ENCODE results near the gene NCR3LG1. TPM values are rescaled to one million over a fixed set of nuclear protein-coding genes. Genes with fewer than 3 reads are reported as not detected.
A peak's percentile ranks its signal among the peaks of the same experiment; 100 is the strongest.

NCR3LG1 gene
- total RNA-seq, 2 experiments from 2014 or later = 0.69 to 0.82 TPM

DNA sequence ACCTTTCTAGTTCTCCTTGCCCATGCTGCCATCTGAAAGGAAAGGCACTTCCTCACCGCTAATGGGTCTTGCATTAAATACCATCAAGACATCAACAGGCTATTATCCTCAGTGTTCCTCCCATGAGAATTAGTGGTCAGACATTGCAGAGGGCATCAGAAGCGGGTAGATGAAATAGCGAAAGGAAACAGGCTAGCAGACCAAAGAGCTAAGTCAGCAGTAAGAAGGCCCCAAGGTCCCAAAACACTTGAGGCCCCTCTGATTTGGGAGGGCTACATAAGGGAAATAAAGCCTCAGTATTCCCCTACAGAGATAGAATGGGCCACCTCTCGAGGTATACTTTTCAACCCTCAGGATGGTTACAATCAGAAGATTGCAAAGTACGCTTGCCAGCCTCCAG is 23.9 kb downstream of the NCR3LG1 start:
- ChIA-PET POLR2A (no interaction called here), CTCF (interaction anchor here (1.2 to 2.2 kb wide), 2 partner anchors 8 to 604 kb away, joined by 3 to 7 read pairs; no protein-coding TSS in a partner anchor)
- H3K27me3 Mint-ChIP-seq = no peaks in the 10 kb centered on the region
- peaks cover 34% of the 10 kb centered on the region for H3K36me3 Mint-ChIP-seq
- no peak for DNase-seq
- intact Hi-C loops (cut with micrococcal nuclease) = no loop called here
- no peak overlapping the region for H3K27ac Mint-ChIP-seq
- H3K4me1 Mint-ChIP-seq (ENCODE audit: low read depth) = no peaks in the 10 kb centered on the region
- H3K9me3 Mint-ChIP-seq = peaks cover 27% of the 10 kb centered on the region
- no peak overlapping the region for H3K4me3 Mint-ChIP-seq

DNA sequence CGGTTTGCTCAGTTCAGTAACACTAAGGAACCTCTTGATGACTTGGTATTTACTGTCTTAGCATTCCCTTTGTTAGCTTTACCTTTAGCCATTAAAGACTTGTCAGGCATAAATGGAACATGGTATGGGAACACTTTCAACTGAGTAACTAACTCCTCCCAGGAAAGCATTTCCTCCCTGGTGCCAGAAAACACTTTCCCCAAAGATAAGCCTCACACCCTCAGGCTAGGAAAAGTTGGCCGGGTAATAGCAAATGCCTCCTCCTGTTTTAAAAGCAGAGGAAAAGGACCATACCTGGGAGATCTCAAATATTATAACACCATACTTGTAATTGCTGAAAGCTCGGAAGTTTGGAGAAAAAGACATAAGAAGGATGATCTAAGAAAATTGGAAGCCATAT is 24.9 kb downstream of the NCR3LG1 start:
- H3K4me1 Mint-ChIP-seq (ENCODE audit: low read depth) = no peaks in the 10 kb centered on the region
- peaks cover 18% of the 10 kb centered on the region for H3K9me3 Mint-ChIP-seq
- H3K27ac Mint-ChIP-seq = no peak overlapping the region
- no peak for DNase-seq
- H3K4me3 Mint-ChIP-seq = no peak overlapping the region
- intact Hi-C loops (cut with micrococcal nuclease) = no loop called here
- no peaks in the 10 kb centered on the region for H3K27me3 Mint-ChIP-seq
- ChIA-PET CTCF (interaction anchor here (1.1 kb wide), 1 partner anchor 10 kb away, joined by 3 read pairs; no protein-coding TSS in a partner anchor), POLR2A (no interaction called here)
- H3K36me3 Mint-ChIP-seq = peaks cover 25% of the 10 kb centered on the region

DNA sequence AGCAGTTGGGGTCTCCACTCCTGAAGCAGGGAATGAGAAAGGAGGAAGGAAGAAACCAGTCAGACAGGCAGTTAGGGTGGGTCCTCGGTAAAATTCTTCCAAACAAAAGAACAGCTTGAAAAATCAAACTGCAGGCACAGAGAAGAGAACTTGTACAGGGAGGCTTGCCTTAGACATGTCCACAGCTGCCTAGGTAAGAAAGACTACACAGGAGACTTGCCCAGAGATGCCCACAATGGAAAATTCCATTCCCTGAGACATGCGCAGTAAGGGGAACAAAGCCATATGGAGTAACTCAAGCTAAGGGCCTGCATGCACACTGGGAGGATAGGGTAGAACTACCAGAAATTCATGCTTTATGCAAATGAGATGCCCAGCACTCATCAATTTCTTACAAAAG is 27.1 kb downstream of the NCR3LG1 start:
- Mint-ChIP-seq H3K27me3 (no peaks in the 10 kb centered on the region), H3K36me3 (peaks cover 5% of the 10 kb centered on the region), H3K4me3 (no peak overlapping the region), H3K27ac (no peak overlapping the region), H3K4me1 (ENCODE audit: low read depth) (no peaks in the 10 kb centered on the region), H3K9me3 (no peaks in the 10 kb centered on the region)
- intact Hi-C loops (cut with micrococcal nuclease) = no loop called here
- ChIA-PET POLR2A (interaction anchor here (0.6 kb wide), 1 partner anchor 185 kb away, joined by 3 read pairs; no protein-coding TSS in a partner anchor), CTCF (interaction anchor here (0.5 to 2.4 kb wide), 4 partner anchors 30 to 149 kb away, joined by 3 to 7 read pairs (median 3); no protein-coding TSS in a partner anchor)
- DNase-seq = no peak

DNA sequence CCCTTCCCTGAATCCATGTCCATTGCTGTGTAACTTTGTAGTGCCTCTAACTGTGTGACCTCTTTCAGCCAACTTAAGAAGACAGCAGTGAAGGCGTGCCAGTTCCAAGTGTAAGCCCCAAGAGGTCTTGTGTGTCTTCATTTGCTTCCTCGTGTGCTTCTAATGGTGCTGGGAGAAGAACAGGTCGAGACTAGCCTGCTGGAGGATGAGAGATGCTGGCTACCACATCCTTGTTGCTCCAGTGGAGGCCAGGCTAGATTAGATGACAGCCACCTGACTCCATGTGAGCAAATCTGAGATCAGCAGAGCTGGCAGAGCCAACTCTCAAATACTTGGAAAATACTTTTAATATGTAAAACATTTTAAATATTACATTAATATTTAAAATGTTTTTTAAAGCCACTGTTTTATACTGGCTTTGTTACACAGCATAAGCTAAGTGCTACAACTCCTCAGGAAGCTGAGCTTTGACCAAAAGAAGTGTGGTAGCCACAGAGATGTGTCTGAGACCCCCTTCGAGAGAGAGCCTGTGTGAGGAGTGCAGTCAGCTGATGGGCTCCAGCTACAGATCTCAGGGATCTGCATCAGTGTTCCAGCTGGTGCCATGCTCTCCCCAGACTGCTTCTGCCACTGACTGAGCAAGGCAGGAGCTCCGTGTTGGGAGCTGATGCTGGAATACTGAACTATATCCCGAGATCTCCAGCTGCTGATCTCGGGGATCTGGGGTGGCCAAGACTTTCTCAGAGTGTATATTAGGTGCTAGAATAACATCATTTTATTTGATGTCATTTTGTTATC is 28.0 kb downstream of the NCR3LG1 start:
- intact Hi-C loops (cut with micrococcal nuclease) = no loop called here
- CTCF ChIA-PET = interaction anchor here (0.5 to 5.9 kb wide), 6 partner anchors 9 to 1698 kb away, joined by 3 to 103 read pairs (median 4); partner anchors contain the start of gene KCNJ11

DNA sequence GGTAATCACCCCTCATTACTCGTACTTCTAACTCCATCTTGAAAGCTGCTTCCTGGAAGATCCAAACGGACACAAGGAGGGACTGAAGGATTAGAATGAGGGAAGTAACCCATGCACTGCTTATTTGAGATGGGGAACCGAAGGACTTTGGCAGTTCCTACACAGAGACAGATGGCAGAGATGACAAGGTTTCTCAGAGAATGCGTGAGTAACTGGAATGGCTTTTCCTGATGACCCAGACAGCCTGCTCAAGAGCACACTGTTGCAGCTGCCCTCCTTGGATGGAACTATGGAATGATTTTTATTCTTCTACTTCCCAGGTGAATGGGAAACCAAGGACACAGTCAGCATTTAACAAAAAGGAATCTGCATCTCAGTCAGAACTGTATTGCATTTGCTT is 29.6 kb downstream of the NCR3LG1 start:
- CTCF ChIA-PET = interaction anchor here (0.6 to 5.9 kb wide), 4 partner anchors 118 to 275 kb away, joined by 4 to 103 read pairs (median 25); no protein-coding TSS in a partner anchor
- no peak for DNase-seq
- no peak overlapping the region for H3K4me3 Mint-ChIP-seq
- H3K27ac Mint-ChIP-seq = no peak overlapping the region
- H3K36me3 Mint-ChIP-seq = no peaks in the 10 kb centered on the region
- H3K9me3 Mint-ChIP-seq = no peaks in the 10 kb centered on the region
- POLR2A ChIA-PET = no interaction called here
- no peaks in the 10 kb centered on the region for H3K27me3 Mint-ChIP-seq
- H3K4me1 Mint-ChIP-seq (ENCODE audit: low read depth) = no peaks in the 10 kb centered on the region
- intact Hi-C loops (cut with micrococcal nuclease) = no loop called here

More for the DNA sequence above, 28.0 kb downstream of the NCR3LG1 start:
- no peak overlapping the region for H3K4me3 Mint-ChIP-seq
- no peak for DNase-seq
- H3K36me3 Mint-ChIP-seq = no peaks in the 10 kb centered on the region
- H3K4me1 Mint-ChIP-seq (ENCODE audit: low read depth) = no peaks in the 10 kb centered on the region
- no peaks in the 10 kb centered on the region for H3K9me3 Mint-ChIP-seq
- no peak overlapping the region for H3K27ac Mint-ChIP-seq
- POLR2A ChIA-PET = no interaction called here
- H3K27me3 Mint-ChIP-seq = no peaks in the 10 kb centered on the region

DNA sequence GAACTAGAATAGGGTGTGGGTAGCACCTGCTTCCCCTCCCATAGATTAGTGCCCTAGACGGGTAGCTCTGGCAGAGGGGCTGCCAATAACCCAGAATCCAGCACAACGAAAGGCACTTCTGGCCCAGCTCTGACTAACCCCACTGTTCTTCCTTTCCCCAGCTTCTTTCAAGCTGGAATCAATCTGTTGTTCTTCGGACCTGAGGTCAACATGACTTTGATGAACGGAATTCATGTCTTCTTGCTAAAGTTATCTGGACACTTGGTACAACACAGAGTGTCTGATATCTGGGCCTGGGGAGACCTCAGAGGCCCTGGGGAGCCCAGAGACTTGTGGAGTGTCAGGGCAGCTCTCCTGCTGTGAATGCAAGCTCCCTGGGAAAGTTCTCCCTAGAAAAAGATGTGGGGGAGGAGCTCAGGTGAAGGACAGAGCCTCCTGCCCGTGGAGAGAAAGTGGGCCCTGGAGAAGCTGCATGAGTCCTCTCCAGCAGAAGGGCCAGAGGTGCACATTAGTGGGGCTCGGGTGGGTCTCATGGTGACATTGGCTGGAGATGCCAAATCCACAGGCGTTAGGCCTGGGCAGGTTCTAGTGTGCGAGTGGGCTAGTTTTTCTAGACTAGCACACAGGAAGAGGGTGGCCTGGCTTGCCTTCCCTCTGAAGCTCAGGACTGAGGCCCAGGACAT is 30.6 kb downstream of the NCR3LG1 start:
- intact Hi-C loops (cut with micrococcal nuclease) = no loop called here
- POLR2A ChIA-PET = no interaction called here
- H3K27me3 Mint-ChIP-seq = peaks cover under 1% of the 10 kb centered on the region
- no peaks in the 10 kb centered on the region for H3K36me3 Mint-ChIP-seq
- H3K4me1 Mint-ChIP-seq (ENCODE audit: low read depth) = no peaks in the 10 kb centered on the region
- H3K27ac Mint-ChIP-seq = no peak overlapping the region
- H3K4me3 Mint-ChIP-seq = no peak overlapping the region
- DNase-seq = no peak
- CTCF ChIA-PET = interaction anchor here (2.9 to 5.9 kb wide), 6 partner anchors 11 to 152 kb away, joined by 13 to 103 read pairs (median 26); no protein-coding TSS in a partner anchor
- no peaks in the 10 kb centered on the region for H3K9me3 Mint-ChIP-seq

DNA sequence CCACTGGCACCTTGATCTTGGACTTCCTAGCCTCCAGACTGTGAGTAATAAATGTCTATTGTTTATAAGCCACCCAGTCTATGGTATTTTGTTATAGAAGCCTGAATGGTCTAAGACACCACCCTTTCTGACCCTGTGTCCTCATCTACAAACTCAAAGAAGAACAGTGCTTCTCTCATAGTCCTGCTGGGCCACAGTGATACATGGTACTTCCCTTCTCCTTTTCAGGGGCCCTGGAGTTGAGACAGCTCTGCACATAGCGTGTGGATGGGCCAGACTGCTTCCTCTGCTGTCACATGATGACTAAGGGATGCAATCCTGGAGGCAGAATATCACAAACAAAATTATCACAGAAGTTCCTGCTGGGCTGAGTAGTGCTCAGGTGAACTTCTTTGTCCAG is 31.9 kb downstream of the NCR3LG1 start:
- Mint-ChIP-seq H3K4me1 (ENCODE audit: low read depth) (no peaks in the 10 kb centered on the region), H3K27ac (no peak overlapping the region), H3K9me3 (no peaks in the 10 kb centered on the region), H3K36me3 (no peaks in the 10 kb centered on the region), H3K4me3 (no peak overlapping the region), H3K27me3 (peaks cover 4% of the 10 kb centered on the region)
- POLR2A ChIA-PET = interaction anchor here (1.0 kb wide), 1 partner anchor 154 kb away, joined by 3 read pairs; no protein-coding TSS in a partner anchor
- intact Hi-C loops (cut with micrococcal nuclease) = no loop called here
- no peak for DNase-seq
- CTCF ChIA-PET = interaction anchor here (0.8 to 5.9 kb wide), 33 partner anchors 9 to 215 kb away, joined by 3 to 103 read pairs (median 5); partner anchors contain the start of gene NUCB2

DNA sequence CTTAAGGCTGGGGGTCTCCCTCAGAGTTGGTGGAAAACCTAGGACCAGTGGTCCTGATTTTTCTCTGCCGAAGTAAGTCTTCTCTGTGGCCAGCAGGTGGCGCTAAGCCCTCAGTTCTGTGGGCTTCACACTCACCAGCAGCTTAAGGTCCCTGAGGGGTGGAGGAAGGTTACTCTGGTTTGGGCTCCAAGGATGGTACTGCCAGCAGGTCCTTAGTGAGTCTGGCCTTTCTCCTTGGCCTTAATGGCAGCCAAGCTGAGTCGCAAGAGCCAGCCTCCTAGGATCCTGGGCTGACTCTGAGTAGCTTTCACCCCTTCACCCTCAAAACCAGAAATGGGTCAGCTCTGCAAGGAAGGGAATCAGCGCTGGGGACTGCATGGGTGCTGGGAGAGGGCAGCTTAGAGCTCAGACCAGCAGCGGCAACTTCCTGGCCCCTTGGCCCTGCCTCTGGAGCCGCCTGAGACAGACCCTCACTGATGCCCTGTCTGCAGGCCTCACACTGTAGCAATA is 32.5 kb downstream of the NCR3LG1 start:
- CTCF ChIA-PET = interaction anchor here (0.6 to 5.9 kb wide), 49 partner anchors 9 to 598 kb away, joined by 3 to 103 read pairs (median 4); partner anchors contain the start of gene NUCB2
- no peaks in the 10 kb centered on the region for H3K36me3 Mint-ChIP-seq
- intact Hi-C loops (cut with micrococcal nuclease) = loop anchor here (1.0 kb wide), 3 partner anchors 120 to 154 kb away; no protein-coding TSS in a partner anchor
- H3K9me3 Mint-ChIP-seq = no peaks in the 10 kb centered on the region
- POLR2A ChIA-PET = interaction anchor here (1.0 kb wide), 1 partner anchor 154 kb away, joined by 3 read pairs; no protein-coding TSS in a partner anchor
- peak; percentile 81 for DNase-seq
- peaks cover 4% of the 10 kb centered on the region for H3K27me3 Mint-ChIP-seq
- H3K4me1 Mint-ChIP-seq (ENCODE audit: low read depth) = no peaks in the 10 kb centered on the region
- H3K27ac Mint-ChIP-seq = no peak overlapping the region
- no peak overlapping the region for H3K4me3 Mint-ChIP-seq

DNA sequence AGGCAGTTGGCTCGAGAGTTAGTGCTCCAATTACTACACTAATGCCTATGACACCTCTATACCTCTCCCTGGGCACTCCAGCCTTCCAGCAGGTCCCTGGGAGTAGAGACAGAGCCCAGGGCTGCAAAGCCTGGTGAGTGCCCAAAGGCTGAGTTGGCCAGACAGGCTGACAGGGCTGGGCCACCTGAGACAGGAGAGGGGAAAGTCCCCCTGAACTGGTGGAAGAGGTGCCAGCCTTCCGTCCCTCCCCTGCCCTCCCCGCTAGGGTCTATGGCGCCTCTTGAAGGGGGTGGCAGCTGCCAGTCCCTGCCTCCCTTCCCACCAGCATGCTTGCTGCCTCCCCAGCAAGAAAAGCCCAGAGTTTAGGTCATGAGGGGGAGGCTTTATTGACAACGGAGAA is 33.9 kb downstream of the NCR3LG1 start:
- Mint-ChIP-seq H3K4me1 (ENCODE audit: low read depth) (no peaks in the 10 kb centered on the region), H3K36me3 (no peaks in the 10 kb centered on the region), H3K9me3 (no peaks in the 10 kb centered on the region), H3K27me3 (peaks cover 4% of the 10 kb centered on the region), H3K4me3 (no peak overlapping the region), H3K27ac (no peak overlapping the region)
- ChIA-PET CTCF (interaction anchor here (1.1 to 5.9 kb wide), 7 partner anchors 32 to 155 kb away, joined by 4 to 103 read pairs (median 16); no protein-coding TSS in a partner anchor), POLR2A (no interaction called here)
- no peak for DNase-seq
- intact Hi-C loops (cut with micrococcal nuclease) = loop anchor here (5.0 kb wide), 1 partner anchor 308 kb away; the partner anchor contains the start of gene RPS13

DNA sequence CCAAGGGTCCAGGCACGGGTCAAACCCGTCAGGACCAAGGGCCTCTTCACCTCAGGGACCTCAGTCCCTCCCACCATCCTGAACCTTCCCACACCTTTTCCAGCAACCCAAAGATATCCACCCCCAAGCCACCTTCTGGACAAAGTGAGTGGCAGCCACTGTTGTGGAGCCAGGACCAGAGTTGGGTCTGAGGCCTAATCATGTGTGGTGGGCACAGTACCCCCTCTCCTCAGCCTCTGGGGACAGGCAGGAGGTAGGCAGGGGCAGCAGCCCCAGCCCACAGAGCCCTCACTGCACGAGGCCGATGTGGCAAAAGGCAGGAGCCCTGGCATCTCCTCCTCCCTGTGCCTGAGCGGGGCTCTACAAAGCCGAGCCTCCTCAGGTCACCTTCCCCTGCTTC is 34.3 kb downstream of the NCR3LG1 start:
- ChIA-PET CTCF (interaction anchor here (1.0 to 5.8 kb wide), 11 partner anchors 9 to 213 kb away, joined by 3 to 75 read pairs (median 4); no protein-coding TSS in a partner anchor), POLR2A (no interaction called here)
- Mint-ChIP-seq H3K4me3 (no peak overlapping the region), H3K36me3 (no peaks in the 10 kb centered on the region), H3K27ac (no peak overlapping the region), H3K27me3 (peaks cover 4% of the 10 kb centered on the region), H3K4me1 (ENCODE audit: low read depth) (no peaks in the 10 kb centered on the region), H3K9me3 (no peaks in the 10 kb centered on the region)
- DNase-seq = no peak
- intact Hi-C loops (cut with micrococcal nuclease) = loop anchor here (5.0 kb wide), 1 partner anchor 309 kb away; the partner anchor contains the start of gene RPS13

DNA sequence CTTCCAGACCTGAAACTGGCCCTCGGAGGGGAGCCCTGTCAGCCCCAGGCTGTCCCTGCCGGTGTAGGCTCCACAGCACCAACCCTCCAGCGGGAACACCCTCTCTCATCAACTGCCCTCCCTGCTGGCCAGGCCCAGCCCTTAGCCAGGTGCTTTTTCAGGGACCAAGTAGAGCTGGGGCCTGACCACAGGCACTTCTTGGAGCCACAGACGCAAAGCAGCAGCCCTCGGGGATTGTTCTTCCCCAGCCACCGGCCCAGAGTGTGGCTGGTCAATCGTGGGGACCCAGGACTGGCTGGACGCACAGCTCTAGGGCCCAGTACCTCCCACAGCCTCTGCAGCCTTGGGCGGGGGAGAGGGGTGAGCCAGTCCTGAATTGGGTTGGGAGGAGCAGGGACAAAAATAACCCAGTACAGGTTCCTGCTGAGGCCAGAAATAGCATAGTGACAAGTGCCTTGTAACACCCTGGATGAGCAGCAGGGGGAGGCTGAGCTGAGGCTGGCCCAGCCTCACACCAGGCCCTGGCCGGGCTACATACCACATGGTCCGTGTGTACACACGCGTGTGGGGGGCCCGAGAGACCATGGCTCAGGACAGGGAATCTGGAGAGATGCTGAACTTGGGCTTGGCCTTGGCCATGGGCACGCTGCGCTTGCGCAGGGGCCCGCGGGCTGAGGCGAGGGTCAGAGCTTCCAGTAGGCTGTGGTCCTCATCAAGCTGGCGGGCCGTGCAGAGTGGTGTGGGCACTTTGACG is 34.9 kb downstream of the NCR3LG1 start:
- no peak overlapping the region for H3K27ac Mint-ChIP-seq
- DNase-seq = peak; percentile 56
- no peaks in the 10 kb centered on the region for H3K4me1 Mint-ChIP-seq (ENCODE audit: low read depth)
- no peak overlapping the region for H3K4me3 Mint-ChIP-seq
- intact Hi-C loops (cut with micrococcal nuclease) = loop anchor here (5.0 kb wide), 1 partner anchor 309 kb away; the partner anchor contains the start of gene RPS13
- ChIA-PET CTCF (interaction anchor here (0.7 to 5.8 kb wide), 12 partner anchors 10 to 212 kb away, joined by 3 to 75 read pairs (median 4); no protein-coding TSS in a partner anchor), POLR2A (no interaction called here)
- H3K9me3 Mint-ChIP-seq = no peaks in the 10 kb centered on the region
- H3K36me3 Mint-ChIP-seq = no peaks in the 10 kb centered on the region
- peaks cover 4% of the 10 kb centered on the region for H3K27me3 Mint-ChIP-seq
